Suprapubic skin (tissue), 4 donors: Measurements from ENCODE around the gene RBMS1. TPM values are rescaled to one million over a fixed set of nuclear protein-coding genes. Genes with fewer than 3 reads are reported as not detected.

Experiments used
- DNase-seq, 2 donors: peaks; one replicate each; pipeline ENCODE4 v3.0.0-alpha.2; 2019; ENCODE audit warnings: low spot score in 2 of 2
- H3K27ac ChIP-seq: fragments of 200-600 bp; sonication (generic); one replicate; pipeline ENCODE4 v1.5.1; 2019
- H3K27me3 ChIP-seq: fragments of 200-600 bp; sonication (generic); one replicate; pipeline ENCODE4 v1.5.1; 2019
- H3K36me3 ChIP-seq: fragments of 200-600 bp; sonication (generic); one replicate; pipeline ENCODE4 v1.5.1; 2019
- H3K4me1 ChIP-seq: fragments of 200-600 bp; sonication (generic); one replicate; pipeline ENCODE4 v1.5.1; 2019
- H3K4me3 ChIP-seq: fragments of 200-600 bp; sonication (generic); one replicate; pipeline ENCODE4 v1.5.1; 2019; ENCODE audit warnings: mild to moderate bottlenecking
- H3K9me3 ChIP-seq: fragments of 200-600 bp; sonication (generic); one replicate; pipeline ENCODE4 v1.5.1; 2019
- EP300 ChIP-seq: sonication (generic); formaldehyde crosslinking; IDR thresholded peaks from one replicate; pipeline ENCODE4 v1.6.1; 2017; ENCODE audit warnings: antibody characterized with exemption
- POLR2A ChIP-seq, 2 donors: fragments of 450-650 bp; IDR thresholded peaks; one replicate each; pipeline ENCODE4 v1.6.1; 2017; ENCODE audit warnings: antibody characterized with exemption in 2 of 2, mild to moderate bottlenecking in 2 of 2, moderate library complexity in 2 of 2
- POLR2AphosphoS5 ChIP-seq, 3 donors: sonication (generic); formaldehyde crosslinking; IDR thresholded peaks; one replicate each; pipeline ENCODE4 v1.6.1; 2017; ENCODE audit warnings: antibody characterized with exemption in 3 of 3
- WGBS: methylation state at CpG from one replicate; pipeline ENCODE4 v1.1.5; 2018; 5-methylcytosine and 5-hydroxymethylcytosine counted together
- total RNA-seq, 4 donors: library from RNA; depleted of rRNA; stranded (reverse); fragments of >200 nt; gene quantifications; one replicate each; pipeline ENCODE4 v1.1.0, GENCODE V29; 2016
- TF ChIP-seq, protein P1 (sequence below), 2 donors: fragments of 200-600 bp in 1 of 2; fragments of 450-650 bp in 1 of 2; sonication (generic) in 1 of 2; IDR thresholded peaks; one replicate each; pipeline ENCODE4 v1.5.1; 2016 to 2019; ENCODE audit warnings: antibody characterized with exemption in 2 of 2, mild to moderate bottlenecking in 1 of 2, moderate library complexity in 1 of 2

Gene RBMS1
- total RNA-seq, 4 donors from 2014 or later = 55.7 to 92.2 (median 62.2) TPM

DNA sequence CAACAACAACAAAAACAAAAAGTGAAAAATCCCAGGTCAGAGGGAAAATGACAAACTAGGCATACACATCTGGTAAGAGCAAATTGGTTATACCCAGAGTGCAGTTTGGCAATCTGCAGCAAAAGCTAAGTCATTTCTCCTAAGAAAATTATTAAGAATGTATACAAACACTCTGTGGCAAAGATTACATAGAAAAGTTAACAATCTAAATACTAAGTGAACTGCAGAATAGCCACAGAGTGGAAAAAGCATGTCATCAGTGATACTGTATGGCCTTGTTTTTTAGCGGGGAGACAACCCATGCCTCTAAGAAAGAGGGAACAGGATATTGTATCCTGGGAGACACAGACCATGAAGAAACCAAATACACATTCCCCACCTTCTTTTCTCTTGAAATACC is 157.5 kb downstream of the RBMS1 start:
- H3K27me3 ChIP-seq = no peaks in the 10 kb centered on the region
- TF ChIP-seq EP300 (no peak), POLR2A (IDR thresholded peaks at IDR 0.05) (no peak), POLR2AphosphoS5 (IDR thresholded peaks at IDR 0.05) (no peak)
- TF ChIP-seq, protein P1, sequence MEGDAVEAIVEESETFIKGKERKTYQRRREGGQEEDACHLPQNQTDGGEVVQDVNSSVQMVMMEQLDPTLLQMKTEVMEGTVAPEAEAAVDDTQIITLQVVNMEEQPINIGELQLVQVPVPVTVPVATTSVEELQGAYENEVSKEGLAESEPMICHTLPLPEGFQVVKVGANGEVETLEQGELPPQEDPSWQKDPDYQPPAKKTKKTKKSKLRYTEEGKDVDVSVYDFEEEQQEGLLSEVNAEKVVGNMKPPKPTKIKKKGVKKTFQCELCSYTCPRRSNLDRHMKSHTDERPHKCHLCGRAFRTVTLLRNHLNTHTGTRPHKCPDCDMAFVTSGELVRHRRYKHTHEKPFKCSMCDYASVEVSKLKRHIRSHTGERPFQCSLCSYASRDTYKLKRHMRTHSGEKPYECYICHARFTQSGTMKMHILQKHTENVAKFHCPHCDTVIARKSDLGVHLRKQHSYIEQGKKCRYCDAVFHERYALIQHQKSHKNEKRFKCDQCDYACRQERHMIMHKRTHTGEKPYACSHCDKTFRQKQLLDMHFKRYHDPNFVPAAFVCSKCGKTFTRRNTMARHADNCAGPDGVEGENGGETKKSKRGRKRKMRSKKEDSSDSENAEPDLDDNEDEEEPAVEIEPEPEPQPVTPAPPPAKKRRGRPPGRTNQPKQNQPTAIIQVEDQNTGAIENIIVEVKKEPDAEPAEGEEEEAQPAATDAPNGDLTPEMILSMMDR (IDR thresholded peaks at IDR 0.05) = no peak
- 65% methylated on average over 1 of the region's 1 CpG for WGBS
- DNase-seq = no peak
- H3K36me3 ChIP-seq = no peaks in the 10 kb centered on the region
- peaks cover 55% of the 10 kb centered on the region for H3K4me1 ChIP-seq
- no peak overlapping the region for H3K27ac ChIP-seq
- H3K9me3 ChIP-seq = no peaks in the 10 kb centered on the region
- H3K4me3 ChIP-seq = no peak overlapping the region

DNA sequence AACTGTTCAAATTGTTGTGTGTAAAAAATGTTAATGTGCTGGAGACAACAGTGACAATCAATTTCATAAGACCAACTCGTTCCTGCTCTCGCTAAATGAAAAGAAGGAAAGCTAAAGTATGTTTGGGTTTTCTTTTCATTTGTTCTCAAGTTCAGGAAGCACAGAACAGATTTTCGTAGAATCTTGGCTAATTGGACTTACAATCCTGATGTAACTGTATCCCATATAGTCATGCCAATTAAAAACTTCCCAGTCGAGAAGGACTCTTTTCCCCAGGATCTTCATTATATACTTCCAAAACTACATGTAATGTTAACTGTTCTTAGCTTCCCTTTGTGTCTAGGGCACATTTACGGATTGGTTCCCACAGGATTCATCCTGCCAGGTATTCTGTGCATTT is 158.2 kb downstream of the RBMS1 start:
- no peak for DNase-seq
- no peak for TF ChIP-seq POLR2AphosphoS5 (IDR thresholded peaks at IDR 0.05)
- TF ChIP-seq, protein P1 (IDR thresholded peaks at IDR 0.05) = no peak
- TF ChIP-seq EP300 = no peak
- no peak for TF ChIP-seq POLR2A (IDR thresholded peaks at IDR 0.05)

DNA sequence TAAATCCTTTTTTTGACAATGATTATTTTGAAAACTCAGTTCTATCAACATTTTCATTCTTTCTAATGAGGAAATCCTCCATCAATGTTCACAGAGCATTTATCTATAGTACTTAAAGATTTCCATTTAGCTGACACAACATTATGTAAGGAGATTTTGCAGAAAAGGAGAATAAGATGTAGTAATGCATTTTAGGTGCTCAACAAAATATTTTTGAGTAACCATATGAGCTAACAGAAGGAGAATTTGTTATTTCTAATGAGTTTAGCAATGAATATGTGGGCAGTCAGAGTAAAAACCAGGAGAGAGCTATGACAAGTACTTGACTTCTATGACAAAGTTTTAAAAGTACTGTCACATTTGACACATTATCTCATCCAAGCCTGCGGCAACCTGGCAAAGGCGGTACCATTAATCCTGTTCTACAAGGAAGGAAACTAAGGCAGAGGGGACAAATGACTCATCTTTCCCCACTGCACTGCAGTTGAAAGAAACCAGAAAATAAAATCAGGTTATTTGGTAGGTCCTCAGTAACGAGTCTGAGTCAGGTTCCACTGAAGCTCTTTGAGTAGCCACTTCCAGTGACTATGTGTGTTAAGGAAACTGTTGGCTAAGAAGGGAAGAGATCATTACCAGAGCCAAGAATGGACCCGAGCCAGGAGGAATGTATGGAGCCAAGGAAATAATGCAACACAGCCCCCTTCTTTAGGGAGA is 159.4 kb downstream of the RBMS1 start:
- TF ChIP-seq, protein P1 (IDR thresholded peaks at IDR 0.05) = no peak
- TF ChIP-seq POLR2AphosphoS5 (IDR thresholded peaks at IDR 0.05) = no peak
- TF ChIP-seq POLR2A (IDR thresholded peaks at IDR 0.05) = no peak
- TF ChIP-seq EP300 = no peak
- H3K27ac ChIP-seq = no peak overlapping the region
- no peaks in the 10 kb centered on the region for H3K27me3 ChIP-seq
- H3K36me3 ChIP-seq = no peaks in the 10 kb centered on the region
- DNase-seq = no peak
- no peaks in the 10 kb centered on the region for H3K9me3 ChIP-seq
- H3K4me3 ChIP-seq = no peak overlapping the region
- peaks cover 60% of the 10 kb centered on the region for H3K4me1 ChIP-seq
- WGBS = 43% methylated on average over 4 of the region's 4 CpGs

More for the DNA sequence above, 158.2 kb downstream of the RBMS1 start:
- 70% methylated on average over 5 of the region's 5 CpGs for WGBS
- Histone ChIP-seq H3K4me1 (peaks cover 57% of the 10 kb centered on the region), H3K36me3 (no peaks in the 10 kb centered on the region), H3K9me3 (no peaks in the 10 kb centered on the region), H3K27me3 (no peaks in the 10 kb centered on the region), H3K4me3 (no peak overlapping the region), H3K27ac (no peak overlapping the region)

DNA sequence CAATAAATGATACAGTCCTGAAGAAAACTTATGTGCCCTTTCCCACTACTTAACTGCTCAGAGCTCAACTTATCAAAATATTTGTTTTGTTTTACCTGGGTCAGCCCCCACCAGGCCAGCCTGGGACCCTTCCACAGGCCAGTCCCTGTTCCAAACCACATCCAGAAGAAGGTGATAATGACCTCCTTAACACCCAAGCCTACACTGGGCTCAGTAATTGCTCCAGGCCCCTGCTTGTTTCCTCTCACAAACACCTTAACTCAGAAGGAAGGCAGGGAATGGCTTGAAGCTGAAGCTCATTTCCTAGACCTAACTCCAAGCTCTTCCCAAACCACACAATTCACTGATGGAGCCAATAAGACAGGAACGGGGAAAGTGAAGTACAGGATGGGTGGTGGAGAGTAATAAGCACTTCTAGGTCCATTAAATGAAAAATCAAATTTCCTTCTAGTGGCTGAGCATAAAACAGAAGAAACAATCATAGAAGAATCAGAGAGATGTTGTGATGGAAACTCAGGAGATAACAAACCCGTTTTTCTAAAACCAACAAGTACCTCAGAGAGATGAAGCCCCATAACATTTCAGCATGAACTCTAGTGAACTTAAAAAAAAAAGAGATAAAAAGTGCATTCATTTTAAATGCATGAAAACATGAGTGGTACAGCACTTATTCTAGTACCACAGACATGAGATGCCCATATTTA is 160.1 kb downstream of the RBMS1 start:
- WGBS = 81% methylated on average over 2 of the region's 2 CpGs
- Histone ChIP-seq H3K4me3 (no peak overlapping the region), H3K27ac (no peak overlapping the region), H3K4me1 (peaks cover 55% of the 10 kb centered on the region), H3K27me3 (no peaks in the 10 kb centered on the region), H3K9me3 (no peaks in the 10 kb centered on the region), H3K36me3 (no peaks in the 10 kb centered on the region)
- no peak for DNase-seq
- no peak for TF ChIP-seq POLR2A (IDR thresholded peaks at IDR 0.05)
- no peak for TF ChIP-seq EP300
- TF ChIP-seq POLR2AphosphoS5 (IDR thresholded peaks at IDR 0.05) = no peak
- TF ChIP-seq, protein P1 (IDR thresholded peaks at IDR 0.05) = no peak

DNA sequence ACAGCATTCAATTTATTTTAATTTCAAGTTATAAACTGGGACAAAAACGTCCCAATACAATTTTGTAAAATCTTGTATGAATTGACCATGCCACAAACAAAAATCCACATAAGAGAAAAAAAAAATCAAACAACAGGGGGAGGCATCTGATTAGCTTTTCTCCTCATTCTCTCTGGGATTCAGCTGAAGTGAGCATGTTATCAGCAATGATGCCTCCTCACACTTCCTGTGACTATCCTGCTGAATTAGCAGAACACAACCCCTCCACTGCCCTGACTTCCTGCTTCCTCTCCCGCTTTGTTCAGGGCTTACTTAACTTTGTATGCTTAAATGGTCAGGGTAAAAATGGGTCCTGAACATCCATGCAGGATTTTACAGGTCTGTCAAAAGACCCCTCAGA is 161.3 kb downstream of the RBMS1 start:
- TF ChIP-seq, protein P1 (IDR thresholded peaks at IDR 0.05) = no peak
- no peak for TF ChIP-seq POLR2A (IDR thresholded peaks at IDR 0.05)
- TF ChIP-seq POLR2AphosphoS5 (IDR thresholded peaks at IDR 0.05) = no peak
- no peak for TF ChIP-seq EP300
- no peaks in the 10 kb centered on the region for H3K27me3 ChIP-seq
- H3K9me3 ChIP-seq = no peaks in the 10 kb centered on the region
- no peak for DNase-seq
- peaks cover 61% of the 10 kb centered on the region for H3K4me1 ChIP-seq
- no peak overlapping the region for H3K27ac ChIP-seq
- H3K4me3 ChIP-seq = no peak overlapping the region
- WGBS = 58% methylated on average over 2 of the region's 2 CpGs
- no peaks in the 10 kb centered on the region for H3K36me3 ChIP-seq
